Adrenal gland (tissue), 5 donors: Measurements from ENCODE around the gene HMX3.

Experiments used
- CTCF ChIP-seq, 6 experiments: fragments of 450-650 bp in 4 of 6; fragments of 200-600 bp in 2 of 6; sonication (generic) in 1 of 6; IDR thresholded peaks; 1 replicate in 5 of 6; 2 replicates in 1 of 6; pipeline versions ENCODE4 v1.5.1 to v1.8.0; 2016 to 2021; ENCODE audit warnings: antibody characterized with exemption in 6 of 6, mild to moderate bottlenecking in 2 of 6, moderate library complexity in 1 of 6
- POLR2A ChIP-seq, 2 donors: fragments of 450-650 bp; IDR thresholded peaks; one replicate each; pipeline ENCODE4 v1.6.1; 2017; ENCODE audit warnings: antibody characterized with exemption in 2 of 2, mild to moderate bottlenecking in 2 of 2, moderate library complexity in 1 of 2
- donor health status: DM: no; HTN: no; CAD: no.

- TF ChIP-seq POLR2A (IDR thresholded peaks at IDR 0.05), result no peak
- no peak for TF ChIP-seq CTCF (IDR thresholded peaks at IDR 0.05)
Measured at GRCh38 chr10:123170961-123171360, 35.2 kb downstream of the HMX3 start.
